ENCODE data around the gene TOGARAM2.

TOGARAM2 gene

DNA sequence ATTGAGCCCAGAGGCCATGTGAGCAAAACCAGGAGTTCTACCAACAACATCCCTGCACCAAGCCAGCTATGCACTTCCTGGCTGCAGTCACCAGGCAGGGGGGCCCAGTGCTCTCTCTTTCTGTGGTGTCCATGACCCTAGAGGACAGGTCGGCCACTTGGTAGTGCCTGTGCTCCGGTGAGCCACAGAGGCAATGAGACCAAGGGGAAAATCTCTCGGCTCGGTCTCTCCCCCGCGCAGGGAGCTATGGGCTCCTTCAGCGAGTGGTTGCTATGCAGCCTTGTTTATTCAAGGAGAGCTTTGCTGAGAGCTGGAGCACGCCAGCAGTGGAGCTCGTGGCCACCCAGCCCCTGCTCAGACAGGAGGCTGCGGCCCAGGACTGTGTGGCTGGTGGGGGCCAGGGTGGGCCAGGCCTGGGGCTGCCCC is at the start of gene TOGARAM2:
Gene TOGARAM2 (plus strand): TSS at position 283 of the 426 bp plus-strand sequence. CDS start 13,537 bp downstream, outside the sequence.
- DNase-seq = no peak

DNA sequence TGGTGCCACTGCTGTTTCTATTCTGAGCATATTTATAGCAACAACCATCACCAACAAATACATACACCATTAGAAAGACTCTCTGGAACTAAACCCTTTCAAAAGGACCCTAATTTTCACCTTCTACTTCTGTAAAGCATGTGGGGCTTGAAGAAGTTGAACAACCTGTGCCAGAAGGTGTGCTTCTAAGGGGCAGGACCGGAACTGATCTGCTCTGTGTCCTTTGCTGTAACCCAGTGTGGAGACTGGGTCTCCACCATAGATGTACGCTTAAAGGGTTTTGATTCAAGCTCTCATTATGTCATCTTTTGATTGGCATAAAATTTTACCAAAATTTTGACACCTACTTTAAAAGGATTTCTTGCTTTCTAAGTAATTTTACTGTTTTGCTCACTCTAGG is 46.3 kb upstream of the TOGARAM2 start:
- DNase-seq = no peak

DNA sequence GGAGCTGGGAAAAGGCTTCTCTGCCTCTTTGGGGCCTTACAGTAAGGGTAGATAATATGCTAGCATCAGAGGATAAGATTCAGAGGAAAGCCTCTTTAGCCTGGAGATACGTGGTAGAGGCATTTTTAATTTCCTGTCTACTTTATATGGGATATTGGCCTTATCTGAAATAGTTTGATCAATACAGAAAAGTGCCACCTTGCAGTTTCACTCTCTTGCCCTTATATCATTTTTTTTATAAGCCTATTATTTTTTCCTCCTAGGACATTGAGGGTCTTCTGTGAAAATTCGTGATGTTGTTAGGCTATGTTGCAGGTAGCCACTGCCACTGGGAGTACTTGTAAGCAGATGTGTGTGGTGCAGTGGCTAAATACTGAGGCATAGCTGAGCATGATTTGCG is 40.1 kb upstream of the TOGARAM2 start:
- no peak for DNase-seq

DNA sequence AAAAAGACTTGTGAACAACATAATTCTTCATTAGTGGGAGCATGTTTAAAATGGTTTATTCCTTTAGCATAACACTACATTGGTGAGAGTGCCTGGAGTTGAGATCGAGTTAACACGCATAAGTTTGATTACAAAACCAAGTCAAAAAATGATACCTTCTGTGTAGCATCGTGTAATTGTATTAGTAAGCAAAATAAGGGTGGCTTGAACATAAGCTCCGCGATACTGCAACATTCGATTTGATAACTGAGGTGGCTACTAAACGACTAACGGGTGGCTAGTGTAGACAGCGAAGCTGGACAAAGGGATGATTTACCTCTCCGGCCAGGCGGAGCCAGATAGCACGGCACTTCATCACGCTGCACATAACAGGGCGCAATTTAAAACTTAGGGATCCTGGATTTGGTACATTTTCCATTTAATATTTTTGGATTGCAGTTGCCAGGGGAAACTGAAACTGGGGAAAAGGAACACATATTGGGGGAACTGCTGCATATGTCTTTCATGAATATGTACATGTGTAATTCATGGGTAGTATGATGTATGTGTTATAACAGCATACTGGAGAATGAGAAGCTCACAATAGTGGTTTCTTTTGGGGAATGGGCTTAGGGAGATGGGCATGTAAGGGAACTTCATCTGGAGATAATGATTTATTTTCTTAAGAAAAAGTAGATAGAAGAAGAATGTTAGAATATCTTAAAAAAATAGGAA is 36.4 kb upstream of the TOGARAM2 start:
- no peak for DNase-seq

DNA sequence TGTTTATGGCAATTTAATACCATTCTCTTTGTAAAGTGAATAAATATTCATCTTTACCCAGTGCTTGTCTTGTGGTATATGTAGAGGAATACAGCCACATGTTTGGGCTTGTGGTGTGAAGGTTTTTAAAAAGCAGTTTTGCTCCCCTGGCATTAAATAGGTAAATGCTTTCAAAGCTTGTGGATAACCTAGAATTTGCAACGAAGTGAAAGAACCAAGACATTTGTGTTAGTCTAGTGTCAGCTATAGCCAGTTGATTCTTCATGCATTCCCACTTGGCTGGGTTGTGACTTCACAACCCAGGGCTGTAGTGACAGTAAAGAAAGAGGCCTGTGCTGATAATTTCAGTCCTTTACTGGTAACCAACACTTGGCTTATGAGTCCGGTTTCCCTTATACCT is 32.9 kb upstream of the TOGARAM2 start:
- DNase-seq = no peak

DNA sequence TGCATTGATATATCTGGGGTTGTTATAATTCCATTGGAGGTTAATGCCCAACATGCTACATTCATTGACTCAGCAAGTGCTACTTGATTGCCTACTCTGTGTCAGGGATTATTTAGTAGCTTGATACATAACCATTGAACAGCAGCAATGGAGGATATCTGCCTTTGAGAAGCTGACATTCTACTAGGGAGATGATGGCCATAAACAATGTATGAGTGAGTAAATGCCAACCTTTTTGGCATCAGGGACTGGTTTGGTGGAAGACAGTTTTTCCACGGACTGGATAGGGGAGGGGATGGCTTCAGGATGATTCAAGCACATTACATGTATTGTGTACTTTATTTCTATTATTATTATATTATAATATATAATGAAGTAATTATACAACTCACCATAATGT is 31.9 kb upstream of the TOGARAM2 start:
- no peak for DNase-seq

DNA sequence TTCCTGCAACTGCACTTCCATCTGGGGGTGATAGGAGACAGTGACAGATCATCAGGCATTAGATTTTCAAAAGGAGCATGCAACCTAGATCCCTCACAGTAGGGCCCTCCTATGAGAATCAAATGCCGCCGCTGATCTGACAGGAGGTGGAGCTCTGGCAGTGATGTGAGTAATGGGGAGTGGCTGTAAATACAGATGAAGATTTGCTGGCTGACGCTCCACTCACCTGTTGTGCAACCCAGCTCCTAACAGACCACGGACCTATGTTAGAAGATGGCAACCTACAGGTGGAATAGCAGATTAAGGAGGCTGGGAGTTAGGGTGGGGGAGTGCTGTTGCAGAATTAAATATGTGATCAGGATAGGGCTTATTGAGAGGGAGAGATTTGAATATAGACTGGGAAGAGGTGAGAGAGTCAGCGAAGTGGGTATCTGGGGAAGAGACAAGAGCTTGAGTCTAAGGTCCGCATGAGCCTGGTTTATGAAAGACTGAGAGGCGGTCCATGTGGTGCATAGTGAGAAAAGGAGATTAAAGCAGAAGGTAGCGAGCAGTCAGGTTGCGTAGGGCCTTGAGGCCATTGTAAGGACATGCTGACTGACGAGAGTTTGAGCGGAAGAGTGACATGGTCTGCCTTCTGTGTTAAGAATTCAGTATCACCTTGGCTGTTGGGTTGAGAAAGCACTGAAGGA is 31.3 kb upstream of the TOGARAM2 start:
- DNase-seq = no peak

DNA sequence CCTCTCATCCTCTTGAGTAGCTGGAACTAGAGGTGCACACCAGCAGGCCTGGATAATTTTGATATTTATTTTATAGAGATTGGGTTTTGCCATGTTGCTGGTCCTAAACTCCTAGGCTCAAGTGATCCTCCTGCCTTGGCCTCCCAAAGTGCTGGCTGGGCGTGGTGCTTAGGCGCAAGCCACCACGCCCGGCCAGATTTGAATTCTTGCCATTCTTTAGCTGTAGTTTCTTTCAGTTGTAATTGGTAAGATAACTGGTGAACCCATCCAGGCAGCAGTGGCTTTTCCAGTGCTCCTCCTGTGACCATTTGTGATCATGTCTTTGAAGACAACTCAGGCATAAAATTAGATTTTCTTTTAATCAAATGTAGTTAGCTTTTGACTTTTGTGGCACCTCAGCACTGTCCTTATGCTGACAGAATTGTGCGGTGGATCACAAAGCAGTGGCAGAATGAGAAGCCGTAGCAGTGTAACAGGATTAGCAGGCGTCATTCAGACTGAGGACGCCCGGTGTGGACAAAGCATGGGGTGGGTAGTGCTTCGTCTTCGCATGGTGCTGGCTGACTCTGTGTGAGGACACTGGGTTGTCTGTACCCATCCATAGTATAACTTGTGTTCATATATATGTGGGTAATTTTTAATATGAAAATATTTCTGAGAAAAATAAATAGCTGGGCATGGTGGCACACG is 30.0 kb upstream of the TOGARAM2 start:
- no peak for DNase-seq

DNA sequence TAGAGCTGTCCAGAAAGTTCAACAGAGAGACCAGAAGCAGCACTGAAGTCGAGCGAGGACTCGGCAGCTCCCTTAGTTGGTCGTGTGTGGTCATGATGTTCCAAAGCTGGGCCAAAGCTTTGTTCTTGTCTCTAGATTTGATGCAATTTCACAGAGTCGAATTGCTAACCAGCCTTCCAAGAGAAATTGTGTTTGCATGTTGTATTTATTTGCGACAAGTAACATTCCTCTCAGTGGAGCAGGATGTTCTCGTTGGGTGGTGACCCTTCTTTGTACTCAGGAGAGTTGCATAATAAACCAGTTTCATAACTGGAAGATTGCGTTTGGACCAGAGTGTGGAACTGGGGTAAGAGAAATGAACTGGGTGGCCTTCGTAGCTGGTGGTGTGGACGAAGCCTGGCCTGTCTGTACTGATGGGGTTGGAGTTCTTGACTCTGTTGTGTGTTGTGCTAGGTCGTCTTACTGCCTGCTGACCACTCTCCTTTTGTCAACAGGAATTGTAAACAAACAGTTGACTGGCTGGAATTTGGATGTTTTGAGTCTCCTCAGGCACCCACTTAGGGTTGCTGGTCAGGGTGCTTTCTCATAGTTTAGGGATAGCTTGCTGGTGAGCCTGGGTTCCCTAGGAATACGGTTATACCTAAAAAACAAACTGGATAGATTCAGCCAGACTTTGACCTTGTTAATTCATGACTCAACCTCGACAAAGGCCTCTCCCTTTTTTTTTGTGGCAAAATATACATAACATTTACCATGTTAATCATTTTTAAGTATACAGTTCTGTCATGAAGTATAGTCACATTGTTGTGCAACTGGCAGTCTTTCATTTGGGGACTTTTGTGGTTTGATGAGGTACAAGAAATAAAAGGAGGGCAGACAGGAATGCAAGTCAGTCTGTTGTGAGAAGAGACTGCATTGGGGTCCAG is 28.9 kb upstream of the TOGARAM2 start:
- DNase-seq = no peak

DNA sequence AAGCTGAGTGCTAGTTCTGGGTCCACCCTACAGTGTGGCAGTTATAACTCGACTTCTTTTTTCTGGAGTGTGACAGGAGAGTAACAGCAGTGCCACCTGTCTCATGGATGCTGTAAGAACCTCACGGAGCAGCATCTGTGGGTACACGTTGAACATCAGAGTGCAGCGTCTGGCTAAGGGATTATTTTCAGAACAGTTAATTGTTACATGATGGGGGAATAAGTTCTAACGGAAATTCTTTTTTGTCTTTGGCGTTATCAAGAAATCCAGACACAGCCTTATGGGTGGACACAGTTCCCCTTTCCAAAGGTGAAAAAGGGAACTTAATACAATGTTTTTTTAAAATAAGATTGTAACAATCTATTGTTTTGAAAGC is 28.3 kb upstream of the TOGARAM2 start:
- DNase-seq = no peak

DNA sequence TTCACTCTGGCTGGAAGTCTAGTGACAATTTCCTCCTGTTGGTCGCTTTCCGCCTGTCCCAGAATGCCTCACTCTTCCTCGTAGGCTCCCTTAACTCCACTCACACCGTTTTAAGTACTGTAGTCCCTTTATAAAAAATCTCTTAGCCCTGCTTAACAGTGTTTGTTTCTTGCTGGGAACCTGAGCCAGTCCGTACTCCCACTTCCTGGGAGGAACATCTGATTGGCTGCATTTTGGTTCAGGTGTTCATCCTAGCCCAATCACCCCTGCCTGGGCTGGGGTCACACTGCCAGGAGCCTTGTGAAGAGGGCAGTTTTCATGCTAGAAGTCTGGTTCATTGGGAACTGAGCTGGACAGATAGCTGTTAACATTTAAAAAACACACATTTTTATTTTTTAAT is 25.6 kb upstream of the TOGARAM2 start:
- DNase-seq = no peak

DNA sequence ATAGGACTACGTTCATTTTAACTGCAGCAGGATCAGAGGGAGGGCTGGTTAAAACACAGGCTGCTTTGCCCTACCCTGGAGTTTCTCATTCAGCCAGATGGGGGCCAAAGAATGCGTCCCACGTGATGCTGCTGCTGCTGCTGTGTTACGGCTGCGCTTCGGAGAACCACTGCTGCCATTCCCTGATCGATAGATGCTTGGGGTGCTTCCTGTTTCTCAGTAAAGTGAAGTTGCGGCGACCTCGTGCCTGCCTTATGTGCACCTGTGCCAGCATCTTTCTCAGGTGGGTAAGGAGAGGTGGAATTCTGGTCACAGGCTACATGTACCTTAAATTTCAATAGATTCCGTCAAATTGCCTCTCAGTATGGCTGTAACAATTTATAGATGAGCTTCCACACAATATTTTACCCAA is 24.7 kb upstream of the TOGARAM2 start:
- no peak for DNase-seq

DNA sequence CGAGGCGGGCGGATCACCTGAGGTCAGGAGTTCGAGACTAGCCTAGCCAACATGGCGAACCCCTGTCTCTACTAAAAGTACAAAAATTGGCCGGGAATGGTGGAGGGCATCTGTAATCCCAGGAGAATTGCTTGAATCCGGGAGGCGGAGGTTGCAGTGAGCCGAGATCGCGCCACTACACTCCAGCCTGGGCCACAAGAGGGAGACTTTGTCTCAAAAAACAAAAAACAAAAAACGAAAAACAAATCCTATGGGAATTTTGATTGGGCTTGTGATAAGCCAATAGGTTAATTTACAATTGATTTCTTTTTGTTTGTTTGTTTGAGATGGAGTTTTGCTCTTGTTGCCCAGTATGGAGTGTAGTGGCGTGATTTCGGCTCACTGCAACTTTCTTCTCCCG is 24.2 kb upstream of the TOGARAM2 start:
- no peak for DNase-seq

DNA sequence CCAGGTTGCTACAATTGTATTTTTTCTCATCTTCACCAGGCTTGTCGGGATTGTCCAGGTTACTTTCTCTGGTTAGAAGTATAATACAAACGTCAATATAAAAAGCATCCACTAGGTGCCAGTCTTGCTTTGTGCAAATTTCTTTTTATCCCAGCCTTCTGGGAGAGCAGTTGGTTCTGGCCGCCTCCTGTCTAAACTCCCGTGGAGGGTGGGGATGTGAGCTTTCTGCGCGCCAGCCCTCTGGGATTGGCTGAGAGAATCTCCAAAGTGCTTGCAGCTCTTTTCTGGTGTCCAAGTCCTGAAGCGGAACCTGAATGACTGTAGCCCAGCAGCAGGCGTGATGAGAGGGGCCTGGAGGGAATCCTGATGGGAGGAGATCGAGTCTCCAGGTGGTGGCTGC is 22.4 kb upstream of the TOGARAM2 start:
- DNase-seq = peak; percentile 33

DNA sequence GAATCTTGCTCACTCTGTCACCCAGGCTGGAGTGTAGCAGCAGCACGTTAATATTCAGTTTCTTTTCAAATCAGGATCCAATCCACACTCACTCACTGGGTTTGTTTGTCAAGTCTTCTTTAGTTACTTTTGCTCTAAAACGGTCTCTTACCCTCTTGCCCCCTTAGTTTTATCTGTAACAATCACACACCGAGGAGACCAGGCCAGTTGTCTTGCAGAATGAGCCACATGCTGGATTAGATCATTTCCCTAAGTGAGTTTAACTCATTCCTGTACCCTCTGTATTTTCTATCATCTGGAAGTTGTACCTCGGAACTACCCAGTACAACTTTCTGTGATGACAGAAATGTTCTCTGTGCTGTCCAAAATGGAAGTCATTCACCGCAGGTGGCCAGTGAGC is 20.7 kb upstream of the TOGARAM2 start:
- no peak for DNase-seq

DNA sequence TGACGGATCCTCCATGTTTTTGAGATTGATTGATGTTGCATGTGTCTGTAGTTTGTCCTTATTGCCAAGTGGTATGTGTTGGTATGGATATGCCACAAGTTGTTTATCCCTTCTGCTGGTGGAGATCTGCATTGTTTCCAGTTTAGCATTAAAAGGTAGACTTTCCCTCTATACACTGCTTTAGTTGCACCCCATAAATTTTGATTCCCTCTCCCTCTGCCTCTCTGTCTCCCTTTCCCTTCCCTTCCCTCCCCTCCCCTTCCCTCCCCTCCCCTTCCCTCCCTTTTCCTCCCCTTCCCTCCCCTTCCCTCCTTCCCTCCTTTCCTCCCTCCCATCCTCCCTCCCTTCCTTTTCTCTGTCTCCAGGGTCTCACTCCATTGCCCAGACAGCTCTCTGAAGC is 18.6 kb upstream of the TOGARAM2 start:
- no peak for DNase-seq

DNA sequence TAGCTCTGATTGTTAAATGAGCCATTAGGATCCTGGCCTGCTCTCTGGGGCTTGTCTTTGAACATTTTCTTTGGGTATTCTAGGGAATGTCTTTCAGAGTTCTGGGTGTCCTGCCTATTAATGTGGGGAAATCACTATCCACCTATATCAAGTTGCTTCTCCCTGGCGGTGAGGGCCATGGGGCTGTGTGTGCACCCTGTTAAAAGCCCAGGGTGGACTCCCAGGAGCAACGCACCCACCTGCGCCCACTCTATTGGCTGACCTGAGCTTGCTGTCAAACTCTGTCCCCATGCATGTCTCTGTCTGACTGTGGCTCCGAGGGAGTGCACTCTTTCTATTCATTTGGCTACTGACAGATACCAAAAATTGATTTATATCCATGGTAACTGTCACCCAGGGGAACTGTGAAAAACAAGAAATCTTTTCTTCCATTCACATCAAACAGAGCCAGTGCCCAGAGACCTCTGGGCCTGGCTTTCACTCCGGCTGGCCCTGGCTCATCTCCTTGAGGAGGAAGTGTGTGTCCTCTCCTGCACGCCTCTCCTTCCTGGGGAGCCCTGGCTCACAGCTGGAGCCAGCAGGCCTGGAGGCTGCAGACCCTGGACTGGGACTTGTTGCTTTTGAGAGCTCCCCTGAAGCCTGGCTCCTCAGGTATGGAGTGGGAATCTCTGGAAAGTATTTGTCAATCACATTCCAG is 10.5 kb upstream of the TOGARAM2 start:
- DNase-seq = no peak

DNA sequence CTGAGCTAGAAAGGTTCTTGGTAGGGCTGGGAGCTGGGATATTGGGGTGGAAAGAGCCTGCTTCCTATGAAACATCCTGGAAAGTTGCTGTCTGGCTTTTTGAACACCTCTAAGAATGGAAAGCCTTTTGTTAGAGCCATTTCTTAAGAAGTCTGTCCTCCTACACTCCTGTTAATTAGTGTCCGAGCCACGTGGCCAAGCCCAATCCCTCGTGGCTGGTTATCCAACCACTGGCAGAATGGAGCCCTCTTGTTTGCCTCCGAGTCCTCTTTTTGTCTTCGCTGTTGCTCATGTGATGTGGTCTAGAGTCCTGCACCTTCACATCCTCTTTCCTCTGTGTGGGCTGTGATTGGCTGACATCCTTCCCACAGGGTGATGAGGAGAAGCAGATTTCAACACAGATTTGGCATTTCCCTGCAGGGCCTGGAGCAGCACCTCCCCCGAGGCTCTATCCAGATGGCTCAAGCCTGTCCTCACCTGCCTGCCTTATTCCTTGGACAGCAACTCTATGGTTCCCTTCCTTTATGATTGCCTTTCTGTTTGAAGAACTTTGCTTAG is 8.2 kb upstream of the TOGARAM2 start:
- DNase-seq = no peak

DNA sequence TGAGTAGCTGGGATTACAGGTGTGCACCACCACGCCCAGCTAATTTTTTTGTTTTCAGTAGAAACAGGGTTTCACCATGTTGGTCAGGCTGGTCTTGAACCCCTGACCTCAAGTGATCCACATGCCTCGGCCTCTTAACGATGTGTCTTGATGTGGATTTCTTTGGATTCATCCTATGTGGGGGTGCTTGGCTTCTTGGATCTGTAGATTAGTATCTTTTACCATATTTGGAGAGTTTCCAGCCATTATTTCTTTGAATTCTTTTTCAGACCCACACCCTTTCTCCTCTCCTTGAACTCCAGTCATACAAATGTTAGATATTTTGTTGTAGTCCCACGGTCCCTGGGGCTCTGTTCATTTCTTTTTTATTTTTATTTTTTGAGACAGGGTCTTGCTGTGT is 6.8 kb upstream of the TOGARAM2 start:
- DNase-seq = no peak

DNA sequence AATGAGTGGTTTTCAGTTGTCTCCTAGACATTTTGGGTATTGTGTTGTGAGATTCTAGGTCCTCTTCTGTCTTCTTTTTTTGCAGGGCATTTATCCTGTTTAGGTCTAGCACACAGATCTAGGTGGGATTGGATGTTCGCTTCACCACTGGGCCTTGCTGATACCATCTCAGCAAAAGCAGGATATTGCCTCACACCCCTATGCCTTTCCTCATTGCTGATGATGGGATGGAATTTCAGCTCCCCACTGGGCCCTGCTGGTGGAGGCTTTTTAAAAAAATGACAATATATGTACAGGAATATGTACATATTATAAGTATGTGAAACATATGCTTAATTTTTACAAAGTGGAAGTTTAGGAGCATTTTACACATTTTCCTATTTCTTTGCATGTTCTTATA is 5.4 kb upstream of the TOGARAM2 start:
- no peak for DNase-seq

DNA sequence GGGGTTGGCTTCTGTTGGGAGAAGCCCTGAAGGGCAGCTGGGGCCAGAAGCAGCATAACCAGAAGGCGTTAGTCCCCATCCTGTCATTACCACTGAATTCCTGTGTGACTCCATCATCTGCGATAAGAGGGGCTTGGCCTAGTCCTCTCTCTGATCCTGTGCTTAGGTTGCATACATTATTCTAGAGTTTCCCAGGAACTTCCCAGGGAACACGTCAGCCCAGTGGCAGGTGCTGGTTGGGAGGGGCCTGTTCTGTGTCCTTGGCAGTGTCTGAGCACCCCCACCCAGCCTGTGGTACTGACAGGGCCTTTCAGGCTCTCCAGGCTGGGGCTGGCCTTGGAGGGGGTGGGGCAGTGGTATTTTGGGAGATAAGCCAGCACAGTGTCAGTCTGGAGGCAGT is 4.5 kb upstream of the TOGARAM2 start:
- DNase-seq = no peak
